Subcutaneous adipose tissue (tissue), 4 donors: ENCODE measurements around the gene C22orf15. TPM values are rescaled to one million over a fixed set of nuclear protein-coding genes. Genes with fewer than 3 reads are reported as not detected.

Experiments used
- total RNA-seq, 4 donors: library from RNA; depleted of rRNA; stranded (reverse); fragments of >200 nt; gene quantifications; one replicate each; pipeline ENCODE4 v1.1.0, GENCODE V29; 2016
- TF ChIP-seq, protein P1 (sequence below): fragments of 450-650 bp; IDR thresholded peaks from one replicate; pipeline ENCODE4 v1.5.1; 2016; ENCODE audit warnings: low read depth, mild to moderate bottlenecking, control low read depth, antibody characterized with exemption, moderate library complexity

The C22orf15 gene
- total RNA-seq, 4 donors from 2014 or later = not detected

DNA sequence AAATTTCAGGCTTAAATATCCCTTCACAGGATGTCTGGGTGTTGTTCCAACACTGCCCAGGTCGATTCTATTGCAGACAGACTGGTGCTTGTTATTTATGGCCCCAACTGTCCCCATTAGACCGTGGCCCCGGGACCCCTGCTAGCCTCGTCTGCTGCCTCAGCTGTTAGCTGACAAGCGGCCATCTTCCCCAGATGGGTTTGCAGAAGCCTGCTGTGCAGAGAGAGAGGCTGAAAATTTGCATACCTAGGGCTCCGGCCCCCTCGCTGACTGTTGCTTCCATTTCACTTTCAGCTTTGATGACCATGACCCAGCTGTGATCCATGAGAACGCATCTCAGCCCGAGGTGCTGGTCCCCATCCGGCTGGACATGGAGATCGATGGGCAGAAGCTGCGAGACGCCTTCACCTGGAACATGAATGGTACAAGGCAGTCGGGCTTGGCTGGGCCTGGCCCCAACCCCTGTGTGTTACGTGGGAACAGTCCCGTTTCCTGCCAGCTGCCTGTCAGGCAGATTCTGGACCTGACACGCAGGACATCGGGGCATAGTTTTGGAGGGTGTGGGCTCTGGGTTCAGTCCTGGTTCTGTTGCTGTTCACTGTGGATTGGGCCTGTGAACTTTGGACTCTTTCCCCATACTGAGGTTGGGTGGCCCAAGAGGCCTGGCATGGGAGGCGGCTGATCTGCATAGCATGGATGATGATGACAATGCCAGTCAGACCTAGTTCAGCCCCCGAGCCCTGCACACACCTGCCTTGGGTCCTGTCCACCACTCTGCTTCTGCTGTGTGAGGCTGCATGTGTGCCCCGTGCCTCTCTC, 40.4 kb downstream of the C22orf15 start:
- TF ChIP-seq, protein P1, sequence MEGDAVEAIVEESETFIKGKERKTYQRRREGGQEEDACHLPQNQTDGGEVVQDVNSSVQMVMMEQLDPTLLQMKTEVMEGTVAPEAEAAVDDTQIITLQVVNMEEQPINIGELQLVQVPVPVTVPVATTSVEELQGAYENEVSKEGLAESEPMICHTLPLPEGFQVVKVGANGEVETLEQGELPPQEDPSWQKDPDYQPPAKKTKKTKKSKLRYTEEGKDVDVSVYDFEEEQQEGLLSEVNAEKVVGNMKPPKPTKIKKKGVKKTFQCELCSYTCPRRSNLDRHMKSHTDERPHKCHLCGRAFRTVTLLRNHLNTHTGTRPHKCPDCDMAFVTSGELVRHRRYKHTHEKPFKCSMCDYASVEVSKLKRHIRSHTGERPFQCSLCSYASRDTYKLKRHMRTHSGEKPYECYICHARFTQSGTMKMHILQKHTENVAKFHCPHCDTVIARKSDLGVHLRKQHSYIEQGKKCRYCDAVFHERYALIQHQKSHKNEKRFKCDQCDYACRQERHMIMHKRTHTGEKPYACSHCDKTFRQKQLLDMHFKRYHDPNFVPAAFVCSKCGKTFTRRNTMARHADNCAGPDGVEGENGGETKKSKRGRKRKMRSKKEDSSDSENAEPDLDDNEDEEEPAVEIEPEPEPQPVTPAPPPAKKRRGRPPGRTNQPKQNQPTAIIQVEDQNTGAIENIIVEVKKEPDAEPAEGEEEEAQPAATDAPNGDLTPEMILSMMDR = no peak

- TF ChIP-seq, protein P1 = no peak
Measured at GRCh38 chr22:23804781-23805291, 42.0 kb downstream of the C22orf15 start.

DNA sequence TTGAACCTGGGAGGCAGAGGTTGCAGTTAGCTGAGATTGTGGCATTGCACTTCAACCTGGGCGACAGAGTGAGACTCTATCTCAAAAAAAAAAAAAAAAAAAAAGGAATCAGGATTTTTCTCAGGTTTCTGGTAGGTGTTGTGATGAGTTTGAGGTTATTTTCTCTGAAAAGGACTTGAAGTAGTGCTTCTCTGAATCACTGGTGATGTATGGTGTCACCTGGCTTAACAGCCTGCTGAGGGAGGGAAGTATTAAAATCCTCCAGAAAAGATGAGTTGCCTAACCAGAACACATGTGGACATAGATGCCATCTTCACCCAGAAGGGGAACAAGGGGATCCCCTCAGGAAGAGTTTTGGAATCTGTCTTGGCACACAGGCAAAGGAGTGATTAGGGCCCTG, 44.0 kb downstream of the C22orf15 start:
- TF ChIP-seq, protein P1 = no peak

DNA sequence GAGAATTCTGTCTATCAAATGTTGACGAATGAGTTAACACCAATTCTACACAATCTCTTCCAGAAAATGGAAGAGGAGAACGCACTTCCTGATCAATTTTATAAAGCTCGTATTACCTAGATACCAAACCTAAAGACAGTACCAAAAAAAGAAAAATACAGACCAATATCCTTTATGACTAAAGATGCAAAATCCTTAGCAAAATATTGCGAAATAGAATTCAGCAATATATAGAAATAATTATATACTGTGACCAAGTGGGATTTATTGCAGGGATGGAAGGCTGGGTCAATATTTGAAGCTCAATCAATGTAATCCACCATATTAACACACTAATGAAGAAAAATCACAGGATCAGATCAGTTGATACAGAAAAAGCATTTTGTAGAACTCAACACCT, 49.6 kb downstream of the C22orf15 start:
- TF ChIP-seq, protein P1 = no peak

Other genes starting within 250 kb of the C22orf15 start
- not detected for gene IGLL1, start 182.7 kb upstream of the C22orf15 start, total RNA-seq
- 1 to 10 TPM in 1 of 4 donors, under 1 TPM in 2, not detected in 1; 0.44 to 1.5 (median 0.57) TPM for gene DRICH1, start 130.7 kb upstream of the C22orf15 start, total RNA-seq
- not detected for gene RGL4, start 72.0 kb upstream of the C22orf15 start, total RNA-seq
- gene ZNF70, start 11.9 kb upstream of the C22orf15 start, total RNA-seq = 1 to 10 TPM; 2.9 to 7.0 (median 3.7) TPM
- gene VPREB3, start 8.6 kb upstream of the C22orf15 start, total RNA-seq = 1 to 10 TPM in 1 of 4 donors, not detected in 3; 6.8 TPM
- 10 to 100 TPM in 3 of 4 donors, 1 to 10 TPM in 1; 9.3 to 84.6 (median 26.6) TPM for gene CHCHD10, start 5.0 kb downstream of the C22orf15 start, total RNA-seq
- 1 to 10 TPM; 2.1 to 2.8 (median 2.2) TPM for gene MMP11, start 9.9 kb downstream of the C22orf15 start, total RNA-seq
- gene SMARCB1, start 24.0 kb downstream of the C22orf15 start, total RNA-seq = 10 to 100 TPM; 26.3 to 84.2 (median 37.5) TPM
- 1 to 10 TPM in 1 of 4 donors, under 1 TPM in 1, not detected in 2; 0.22 to 1.5 TPM for gene DERL3, start 76.0 kb downstream of the C22orf15 start, total RNA-seq
- gene SLC2A11, start 94.9 kb downstream of the C22orf15 start, total RNA-seq = 10 to 100 TPM in 1 of 4 donors, 1 to 10 TPM in 3; 4.8 to 10.2 (median 5.5) TPM
- 100 to 1,000 TPM in 3 of 4 donors, 10 to 100 TPM in 1; 58.8 to 202 (median 128) TPM for gene MIF, start 131.4 kb downstream of the C22orf15 start, total RNA-seq
- 1 to 10 TPM; 1.7 to 7.5 (median 3.5) TPM for gene GSTT2B, start 198.2 kb downstream of the C22orf15 start, total RNA-seq
- under 1 TPM in 3 of 4 donors, not detected in 1; 0.65 to 0.94 (median 0.88) TPM for gene DDTL, start 203.9 kb downstream of the C22orf15 start, total RNA-seq
- 100 to 1,000 TPM in 2 of 4 donors, 10 to 100 TPM in 2; 94.9 to 211 (median 111) TPM for gene DDT, start 211.5 kb downstream of the C22orf15 start, total RNA-seq
- gene GSTT2, start 217.1 kb downstream of the C22orf15 start, total RNA-seq = not detected
- gene GSTT4, start 242.5 kb downstream of the C22orf15 start, total RNA-seq = not detected
- gene CABIN1, start 248.3 kb downstream of the C22orf15 start, total RNA-seq = 10 to 100 TPM; 22.5 to 50.9 (median 31.9) TPM